A673 (cell line): ENCODE results near the gene DIS3L2.

ENCODE experiments used
- EZH2 ChIP-seq: fragments of 200-600 bp; sonication (generic); IDR thresholded peaks from 2 replicates; pipeline ENCODE4 v1.6.1; 2017; ENCODE audit warnings: borderline replicate concordance, low read depth, mild to moderate bottlenecking, mixed read lengths, antibody characterized with exemption, low read length; ENCODE audit not compliant: poor library complexity, severe bottlenecking
- TF ChIP-seq, protein P1 (sequence below): fragments of 300-800, 200-600 bp; sonication (generic); conservative IDR thresholded peaks from 2 replicates; pipeline ENCODE4 v1.5.1; 2017; ENCODE audit warnings: low read depth, mild to moderate bottlenecking, antibody characterized with exemption, low read length, moderate library complexity, mixed read lengths

DNA sequence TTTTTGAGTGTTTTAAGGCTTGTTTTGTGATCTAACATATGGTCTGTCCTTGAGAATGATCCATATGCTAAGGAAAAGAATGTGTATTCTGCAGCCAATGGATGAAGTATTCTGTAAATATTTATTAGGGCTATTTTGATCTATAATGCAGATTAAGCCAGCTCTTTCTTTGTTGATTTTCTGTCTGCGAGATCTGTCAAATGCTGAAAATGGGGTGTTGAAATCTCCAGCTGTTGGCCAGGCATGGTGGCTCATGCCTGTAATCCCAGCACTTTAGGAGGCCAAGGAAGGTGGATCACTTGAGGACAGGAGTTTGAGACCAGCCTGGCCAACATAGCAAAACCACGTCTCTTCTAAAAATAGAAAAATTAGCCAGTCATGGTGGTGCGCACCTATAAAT, 132.7 kb downstream of the DIS3L2 start:
- TF ChIP-seq, protein P1, sequence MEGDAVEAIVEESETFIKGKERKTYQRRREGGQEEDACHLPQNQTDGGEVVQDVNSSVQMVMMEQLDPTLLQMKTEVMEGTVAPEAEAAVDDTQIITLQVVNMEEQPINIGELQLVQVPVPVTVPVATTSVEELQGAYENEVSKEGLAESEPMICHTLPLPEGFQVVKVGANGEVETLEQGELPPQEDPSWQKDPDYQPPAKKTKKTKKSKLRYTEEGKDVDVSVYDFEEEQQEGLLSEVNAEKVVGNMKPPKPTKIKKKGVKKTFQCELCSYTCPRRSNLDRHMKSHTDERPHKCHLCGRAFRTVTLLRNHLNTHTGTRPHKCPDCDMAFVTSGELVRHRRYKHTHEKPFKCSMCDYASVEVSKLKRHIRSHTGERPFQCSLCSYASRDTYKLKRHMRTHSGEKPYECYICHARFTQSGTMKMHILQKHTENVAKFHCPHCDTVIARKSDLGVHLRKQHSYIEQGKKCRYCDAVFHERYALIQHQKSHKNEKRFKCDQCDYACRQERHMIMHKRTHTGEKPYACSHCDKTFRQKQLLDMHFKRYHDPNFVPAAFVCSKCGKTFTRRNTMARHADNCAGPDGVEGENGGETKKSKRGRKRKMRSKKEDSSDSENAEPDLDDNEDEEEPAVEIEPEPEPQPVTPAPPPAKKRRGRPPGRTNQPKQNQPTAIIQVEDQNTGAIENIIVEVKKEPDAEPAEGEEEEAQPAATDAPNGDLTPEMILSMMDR, result no peak
- TF ChIP-seq EZH2, result no peak
